Karpas-422 (cell line): ENCODE results near the gene TIMP2. TPM values are rescaled to one million over a fixed set of nuclear protein-coding genes. Genes with fewer than 3 reads are reported as not detected.
A peak's percentile ranks its signal among the peaks of the same experiment; 100 is the strongest.
"Not testable (repeated sequence)": the region's sequence is repeated elsewhere in the genome, so short reads cannot be mapped to it uniquely, and the experiment has no call there.

Experiments
- DNase-seq: peaks from one replicate; pipeline ENCODE4 v3.0.0-alpha.2; 2015
- H2AFZ ChIP-seq: fragments of 200-600 bp; sonication (generic); 2 replicates; pipeline ENCODE4 v1.6.1; 2014; ENCODE audit warnings: antibody characterized with exemption, low read length, mixed read lengths
- H3K27ac ChIP-seq: fragments of 200-600 bp; sonication (generic); 2 replicates; pipeline ENCODE4 v1.5.1; 2014; ENCODE audit warnings: mild to moderate bottlenecking, low read length, moderate library complexity
- H3K27me3 ChIP-seq: fragments of 200-600 bp; sonication (generic); 2 replicates; pipeline ENCODE4 v1.6.1; 2014; ENCODE audit warnings: low read length, mixed read lengths
- H3K36me3 ChIP-seq: fragments of 200-600 bp; sonication (generic); 2 replicates; pipeline ENCODE4 v1.6.1; 2014; ENCODE audit warnings: low read length, mixed read lengths; ENCODE audit not compliant: insufficient read depth
- H3K4me1 ChIP-seq: fragments of 200-600 bp; sonication (generic); 2 replicates; pipeline ENCODE4 v1.6.1; 2014; ENCODE audit warnings: mild to moderate bottlenecking, low read length, mixed read lengths
- H3K4me2 ChIP-seq: fragments of 200-600 bp; sonication (generic); 2 replicates; pipeline ENCODE4 v1.6.1; 2014; ENCODE audit warnings: low read length, low read depth, mild to moderate bottlenecking; ENCODE audit not compliant: poor library complexity, severe bottlenecking
- H3K4me3 ChIP-seq: fragments of 200-600 bp; sonication (generic); 2 replicates; pipeline ENCODE4 v1.5.1; 2014; ENCODE audit warnings: mild to moderate bottlenecking, antibody characterized with exemption, low read length, mixed read lengths
- H3K79me2 ChIP-seq: fragments of 200-600 bp; sonication (generic); 2 replicates; pipeline ENCODE4 v1.6.1; 2014; ENCODE audit warnings: mild to moderate bottlenecking, low read length, mixed read lengths
- H3K9ac ChIP-seq: fragments of 200-600 bp; sonication (generic); 2 replicates; pipeline ENCODE4 v1.6.0; 2014; ENCODE audit warnings: low read length
- H3K9me2 ChIP-seq: fragments of 200-600 bp; sonication (generic), shearing (Covaris generic); replicated peaks from 2 replicates; pipeline ENCODE4 v1.6.0; 2014; ENCODE audit warnings: mild to moderate bottlenecking, low read length, moderate library complexity; ENCODE audit not compliant: insufficient read depth
- H3K9me3 ChIP-seq: fragments of 300-700, 200-600 bp; sonication (generic); 2 replicates; pipeline ENCODE4 v1.6.1; 2014; ENCODE audit warnings: low read length, mixed read lengths
- H4K20me1 ChIP-seq: fragments of 200-600 bp; sonication (generic); 2 replicates; pipeline ENCODE4 v1.6.1; 2014; ENCODE audit warnings: mild to moderate bottlenecking, antibody characterized with exemption, low read length, low read depth; ENCODE audit not compliant: insufficient read depth
- total RNA-seq: library from RNA; depleted of rRNA; stranded (reverse); fragments of >200 nt; shearing (Covaris generic); gene quantifications from 2 replicates; pipeline ENCODE4 v1.2.3, GENCODE V29; 2014; ENCODE audit warnings: low replicate concordance

The TIMP2 gene
- total RNA-seq, 1 experiment from 2014 or later: not detected

DNA sequence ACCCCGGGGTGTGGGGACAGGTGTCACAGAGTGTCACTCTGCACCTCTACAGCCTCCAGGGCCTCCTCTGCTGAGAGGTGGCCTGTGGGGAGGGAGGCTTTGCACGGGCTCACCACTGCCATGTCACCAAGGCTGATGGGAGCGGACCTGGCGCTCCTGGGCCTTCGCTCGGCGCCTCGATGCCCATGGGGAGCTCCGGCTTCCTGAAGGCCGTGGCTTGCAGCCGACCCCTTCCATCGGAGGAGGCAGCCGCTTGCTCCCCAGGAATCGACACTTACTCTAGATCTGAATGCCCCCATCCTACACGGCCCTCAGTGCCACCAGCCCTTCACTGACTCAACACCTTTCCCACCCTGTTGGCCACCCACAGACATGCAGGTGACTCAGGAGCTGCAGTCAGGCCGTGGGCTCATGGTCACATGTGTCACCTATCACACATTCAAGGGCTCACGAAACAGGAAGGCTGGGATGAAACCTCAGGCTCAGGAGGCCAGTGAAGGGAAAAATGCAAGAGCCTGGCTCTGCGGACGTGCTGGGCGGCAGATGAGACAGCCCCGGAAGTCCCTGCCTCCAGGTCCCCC is 42.7 kb upstream of the TIMP2 start:
- Histone ChIP-seq H3K4me2 (no peak overlapping the region), H3K36me3 (no peaks in the 10 kb centered on the region), H3K27ac (no peak overlapping the region), H3K9ac (no peak overlapping the region), H3K9me3 (no peaks in the 10 kb centered on the region), H4K20me1 (peaks cover 3% of the 10 kb centered on the region; the same call in 1 of the 2 replicates), H3K27me3 (no peaks in the 10 kb centered on the region), H3K79me2 (no peaks in the 10 kb centered on the region), H3K9me2 (no peaks in the 10 kb centered on the region), H3K4me1 (peaks cover 10% of the 10 kb centered on the region), H2AFZ (no peak overlapping the region), H3K4me3 (no peak overlapping the region)
- DNase-seq: no peak

DNA sequence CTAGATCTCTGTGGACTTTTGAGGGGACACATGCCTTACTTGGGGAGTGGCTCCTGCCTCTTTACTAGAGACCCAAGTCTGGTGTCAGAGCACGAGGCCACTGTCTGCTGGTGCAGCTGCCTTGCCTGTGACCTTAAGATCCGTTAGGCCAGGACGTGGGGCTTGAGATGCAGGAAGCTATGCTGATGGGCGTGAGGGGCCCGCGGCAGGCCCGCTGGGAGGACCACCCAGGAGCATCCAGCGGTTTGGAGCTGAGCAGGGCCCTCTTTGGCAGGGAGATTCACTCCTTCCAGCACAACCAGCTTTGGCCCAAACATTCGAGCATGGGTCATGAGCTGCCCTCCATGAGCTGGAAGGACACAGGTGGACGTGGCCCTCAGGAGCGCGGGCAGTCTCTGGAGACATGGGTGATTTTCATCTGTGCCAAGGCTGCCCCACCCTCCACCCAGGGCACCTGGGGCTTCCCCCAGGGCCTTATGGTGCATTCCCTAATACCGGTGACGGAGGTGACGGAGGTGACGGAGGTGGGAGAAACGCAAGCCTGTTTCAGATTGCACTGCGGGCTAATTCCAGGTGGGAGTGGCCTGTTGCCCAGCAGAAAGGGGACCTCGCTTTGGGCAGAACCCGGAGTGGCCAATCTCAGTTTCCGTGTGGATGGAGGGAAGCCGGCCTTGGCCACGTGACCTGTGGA is 41.9 kb upstream of the TIMP2 start:
- H3K9ac ChIP-seq: no peak overlapping the region
- no peak overlapping the region for H3K4me3 ChIP-seq
- peaks cover 10% of the 10 kb centered on the region for H3K4me1 ChIP-seq
- H3K9me2 ChIP-seq: no peaks in the 10 kb centered on the region
- no peaks in the 10 kb centered on the region for H3K27me3 ChIP-seq
- no peaks in the 10 kb centered on the region for H3K36me3 ChIP-seq
- H4K20me1 ChIP-seq: peaks cover 3% of the 10 kb centered on the region; the same call in 1 of the 2 replicates
- H2AFZ ChIP-seq: no peak overlapping the region
- no peak overlapping the region for H3K27ac ChIP-seq
- H3K79me2 ChIP-seq: no peaks in the 10 kb centered on the region
- H3K9me3 ChIP-seq: no peaks in the 10 kb centered on the region
- no peak for DNase-seq
- H3K4me2 ChIP-seq: no peak overlapping the region

DNA sequence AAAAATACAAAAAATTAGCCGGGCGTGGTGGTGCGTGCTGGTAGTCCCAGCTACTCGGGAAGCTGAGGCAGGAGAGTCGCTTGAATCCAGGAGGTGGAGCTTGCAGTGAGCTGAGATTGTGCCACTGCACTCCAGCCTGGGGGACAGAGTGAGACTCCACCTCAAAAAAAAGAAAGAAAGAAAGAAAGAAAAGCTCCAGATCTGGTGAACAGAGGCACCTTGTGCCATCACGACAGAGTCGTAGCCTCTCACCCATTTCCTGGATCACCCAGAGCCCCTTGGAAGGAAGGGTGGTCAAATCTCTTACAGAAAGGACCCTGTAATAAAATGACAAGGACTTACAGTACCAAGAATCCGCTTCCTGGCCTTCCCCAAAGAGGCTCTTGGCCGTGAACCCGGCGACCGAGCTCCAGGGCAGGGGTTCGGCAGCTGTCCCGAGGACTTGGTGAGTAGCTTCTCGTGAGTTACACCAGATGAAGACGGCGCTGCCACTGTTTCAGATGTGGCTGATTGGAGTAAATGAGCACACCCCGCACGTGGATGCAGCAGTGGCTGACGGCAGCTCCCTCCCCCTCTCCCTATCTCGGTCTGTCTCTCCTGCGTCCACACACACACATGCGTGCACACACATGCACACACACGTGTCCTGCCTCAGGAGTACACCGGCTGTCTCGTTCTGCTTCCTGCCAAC is 41.1 kb upstream of the TIMP2 start:
- H3K9me3 ChIP-seq: no peaks in the 10 kb centered on the region
- H2AFZ ChIP-seq: no peak overlapping the region
- no peak for DNase-seq
- peaks cover 3% of the 10 kb centered on the region; the same call in 1 of the 2 replicates for H4K20me1 ChIP-seq
- H3K4me3 ChIP-seq: no peak overlapping the region
- H3K9me2 ChIP-seq: no peaks in the 10 kb centered on the region
- H3K4me2 ChIP-seq: no peak overlapping the region
- no peak overlapping the region for H3K27ac ChIP-seq
- H3K27me3 ChIP-seq: no peaks in the 10 kb centered on the region
- peaks cover 10% of the 10 kb centered on the region for H3K4me1 ChIP-seq
- no peaks in the 10 kb centered on the region for H3K79me2 ChIP-seq
- no peak overlapping the region for H3K9ac ChIP-seq
- no peaks in the 10 kb centered on the region for H3K36me3 ChIP-seq

DNA sequence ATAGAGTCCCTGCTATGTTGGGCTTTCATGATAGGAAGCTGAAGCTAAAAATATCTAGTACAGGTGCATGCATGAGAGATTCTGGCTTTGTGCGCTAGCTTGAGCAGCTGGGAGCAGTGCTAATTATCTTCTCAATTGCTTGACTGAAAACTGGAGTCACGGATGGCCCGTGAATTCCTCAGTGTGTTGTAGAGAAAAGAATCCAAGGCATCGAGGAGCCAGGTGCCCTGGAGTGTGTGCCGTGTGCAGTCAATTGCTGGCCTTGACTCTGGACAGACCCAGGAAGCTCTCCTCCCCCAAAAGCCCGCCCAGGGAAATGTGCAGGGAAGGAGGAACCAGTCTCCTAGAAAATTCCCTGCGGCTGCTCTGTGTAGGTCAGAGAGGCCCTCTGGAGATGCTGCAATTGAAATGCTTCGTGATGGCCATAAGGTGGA is 40.3 kb upstream of the TIMP2 start:
- Histone ChIP-seq H4K20me1 (no peaks in the 10 kb centered on the region), H2AFZ (no peak overlapping the region), H3K4me3 (no peak overlapping the region), H3K9ac (no peak overlapping the region), H3K36me3 (no peaks in the 10 kb centered on the region), H3K4me2 (no peak overlapping the region), H3K9me3 (no peaks in the 10 kb centered on the region), H3K79me2 (no peaks in the 10 kb centered on the region), H3K27me3 (no peaks in the 10 kb centered on the region), H3K4me1 (peaks cover 10% of the 10 kb centered on the region), H3K27ac (no peak overlapping the region), H3K9me2 (no peaks in the 10 kb centered on the region)
- DNase-seq: no peak

DNA sequence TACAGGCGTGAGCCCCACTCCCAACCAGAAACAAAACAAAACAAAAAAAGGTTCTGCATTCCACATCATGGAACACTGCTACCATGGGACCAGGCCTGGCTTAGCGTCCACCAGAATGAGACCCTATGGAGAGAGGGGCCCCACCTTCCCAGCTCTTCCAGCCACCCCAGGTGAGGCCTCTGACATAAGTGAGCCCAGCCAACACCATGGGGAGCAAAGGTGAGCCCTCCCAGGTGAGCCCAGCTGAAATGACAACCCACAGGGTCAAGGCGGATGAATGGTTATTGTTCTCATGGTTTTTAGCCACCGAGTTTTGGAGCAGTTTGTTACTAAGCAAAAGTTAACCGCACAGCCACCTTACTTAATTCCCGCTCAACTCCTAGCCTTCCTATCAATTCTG is 38.2 kb upstream of the TIMP2 start:
- Histone ChIP-seq H3K9me2 (no peaks in the 10 kb centered on the region), H4K20me1 (no peaks in the 10 kb centered on the region), H3K4me3 (no peak overlapping the region), H3K4me1 (peaks cover 6% of the 10 kb centered on the region), H3K9me3 (no peaks in the 10 kb centered on the region), H3K79me2 (no peaks in the 10 kb centered on the region), H2AFZ (no peak overlapping the region), H3K27ac (no peak overlapping the region), H3K27me3 (no peaks in the 10 kb centered on the region), H3K9ac (no peak overlapping the region), H3K36me3 (no peaks in the 10 kb centered on the region), H3K4me2 (no peak overlapping the region)
- no peak for DNase-seq

DNA sequence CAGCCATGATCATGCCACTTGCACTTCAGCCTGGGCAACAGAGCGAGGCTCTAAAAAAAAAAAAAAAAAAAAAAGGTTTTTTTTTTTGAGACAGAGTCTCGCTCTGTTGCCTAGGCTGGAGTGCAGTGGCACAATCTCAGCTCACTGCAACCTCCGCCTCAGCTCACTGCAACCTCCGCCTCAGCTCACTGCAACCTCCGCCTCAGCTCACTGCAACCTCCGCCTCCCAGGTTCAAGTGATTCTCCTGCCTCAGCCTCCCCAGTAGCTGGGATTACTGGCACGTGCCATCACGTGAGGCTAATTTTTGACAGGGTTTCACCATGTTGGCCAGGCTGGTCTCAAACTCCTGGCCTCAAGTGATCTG is 37.8 kb upstream of the TIMP2 start:
- peak; percentile 20 for DNase-seq
- not testable (repeated sequence) for H3K4me3 ChIP-seq, H3K9me3 ChIP-seq, H3K27ac ChIP-seq, H2AFZ ChIP-seq, H3K27me3 ChIP-seq, H3K36me3 ChIP-seq, H4K20me1 ChIP-seq, H3K4me1 ChIP-seq, H3K9me2 ChIP-seq, H3K9ac ChIP-seq, H3K4me2 ChIP-seq, H3K79me2 ChIP-seq

DNA sequence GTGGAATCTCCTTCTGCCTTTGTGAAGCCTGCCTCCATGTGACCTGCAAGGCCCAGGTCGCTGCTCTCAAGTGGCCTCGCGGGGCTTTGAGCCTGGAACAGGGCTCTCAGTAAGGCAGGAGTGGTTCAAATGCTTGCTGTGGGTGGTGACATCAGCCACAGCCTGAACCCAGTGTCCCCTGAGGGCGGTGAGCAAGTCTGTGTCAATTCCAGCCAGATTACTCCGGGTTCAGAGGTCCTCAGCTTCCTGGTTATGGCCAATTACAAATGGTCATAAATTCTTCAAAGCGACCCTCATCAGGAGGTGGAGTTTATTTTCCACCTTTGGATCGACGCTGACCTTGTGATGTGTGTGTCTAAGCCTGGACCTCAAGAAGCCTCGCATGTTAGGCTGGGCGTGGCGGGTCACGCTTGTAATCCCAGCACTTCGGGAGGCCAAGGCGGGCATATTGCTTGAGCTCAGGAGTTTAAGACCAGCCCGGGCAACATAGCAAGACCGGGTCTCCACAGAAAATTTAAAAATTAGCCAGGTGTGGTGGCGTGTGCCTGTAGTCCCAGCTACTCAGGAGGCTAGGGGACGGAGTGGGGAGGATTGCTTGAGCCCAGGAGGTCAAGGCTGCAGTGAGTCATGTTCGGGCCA is 37.3 kb upstream of the TIMP2 start:
- peaks cover 6% of the 10 kb centered on the region for H3K4me1 ChIP-seq
- no peak overlapping the region for H3K4me3 ChIP-seq
- peak; percentile 37 for DNase-seq
- H3K4me2 ChIP-seq: no peak overlapping the region
- no peak overlapping the region for H3K27ac ChIP-seq
- no peaks in the 10 kb centered on the region for H3K79me2 ChIP-seq
- no peaks in the 10 kb centered on the region for H3K9me2 ChIP-seq
- no peak overlapping the region for H2AFZ ChIP-seq
- no peaks in the 10 kb centered on the region for H3K36me3 ChIP-seq
- H3K9me3 ChIP-seq: no peaks in the 10 kb centered on the region
- no peaks in the 10 kb centered on the region for H4K20me1 ChIP-seq
- no peaks in the 10 kb centered on the region for H3K27me3 ChIP-seq
- H3K9ac ChIP-seq: no peak overlapping the region

DNA sequence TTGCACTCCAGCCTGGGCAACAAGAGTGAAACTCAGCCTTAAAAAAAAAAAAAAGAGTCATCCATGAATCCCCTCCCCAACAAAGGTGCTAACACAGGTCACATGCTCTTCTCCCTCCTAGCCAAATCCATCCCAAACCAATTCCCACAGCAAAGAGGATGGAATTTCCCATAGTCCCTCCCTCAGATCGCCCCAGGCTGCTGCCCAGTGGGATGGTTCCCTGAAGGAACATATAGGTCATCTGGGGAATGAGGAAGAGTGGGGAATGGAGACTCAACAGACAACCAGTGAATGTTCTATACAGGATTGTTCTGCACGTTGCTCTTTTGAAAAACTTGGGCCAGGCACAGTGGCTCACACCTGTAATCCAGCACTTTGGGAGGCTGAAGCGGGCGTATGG is 36.4 kb upstream of the TIMP2 start:
- no peak overlapping the region for H3K9ac ChIP-seq
- peaks cover 6% of the 10 kb centered on the region for H3K4me1 ChIP-seq
- H3K9me3 ChIP-seq: no peaks in the 10 kb centered on the region
- no peaks in the 10 kb centered on the region for H3K27me3 ChIP-seq
- H3K36me3 ChIP-seq: no peaks in the 10 kb centered on the region
- H3K79me2 ChIP-seq: no peaks in the 10 kb centered on the region
- H3K4me2 ChIP-seq: no peak overlapping the region
- DNase-seq: no peak
- H3K4me3 ChIP-seq: no peak overlapping the region
- no peak overlapping the region for H2AFZ ChIP-seq
- H3K27ac ChIP-seq: no peak overlapping the region
- no peaks in the 10 kb centered on the region for H4K20me1 ChIP-seq
- H3K9me2 ChIP-seq: no peaks in the 10 kb centered on the region
